NCI-H1105 (cell line): ENCODE data around the gene EPO.
A peak's percentile ranks its signal among the peaks of the same experiment; 100 is the strongest.
"Not testable (repeated sequence)": the region's sequence is repeated elsewhere in the genome, so short reads cannot be mapped to it uniquely, and the experiment has no call there.

Experiments
- DNase-seq: peaks from one replicate; lab custom pipeline; 2025; lab: John Stamatoyannopoulos, UW

The EPO gene

DNA sequence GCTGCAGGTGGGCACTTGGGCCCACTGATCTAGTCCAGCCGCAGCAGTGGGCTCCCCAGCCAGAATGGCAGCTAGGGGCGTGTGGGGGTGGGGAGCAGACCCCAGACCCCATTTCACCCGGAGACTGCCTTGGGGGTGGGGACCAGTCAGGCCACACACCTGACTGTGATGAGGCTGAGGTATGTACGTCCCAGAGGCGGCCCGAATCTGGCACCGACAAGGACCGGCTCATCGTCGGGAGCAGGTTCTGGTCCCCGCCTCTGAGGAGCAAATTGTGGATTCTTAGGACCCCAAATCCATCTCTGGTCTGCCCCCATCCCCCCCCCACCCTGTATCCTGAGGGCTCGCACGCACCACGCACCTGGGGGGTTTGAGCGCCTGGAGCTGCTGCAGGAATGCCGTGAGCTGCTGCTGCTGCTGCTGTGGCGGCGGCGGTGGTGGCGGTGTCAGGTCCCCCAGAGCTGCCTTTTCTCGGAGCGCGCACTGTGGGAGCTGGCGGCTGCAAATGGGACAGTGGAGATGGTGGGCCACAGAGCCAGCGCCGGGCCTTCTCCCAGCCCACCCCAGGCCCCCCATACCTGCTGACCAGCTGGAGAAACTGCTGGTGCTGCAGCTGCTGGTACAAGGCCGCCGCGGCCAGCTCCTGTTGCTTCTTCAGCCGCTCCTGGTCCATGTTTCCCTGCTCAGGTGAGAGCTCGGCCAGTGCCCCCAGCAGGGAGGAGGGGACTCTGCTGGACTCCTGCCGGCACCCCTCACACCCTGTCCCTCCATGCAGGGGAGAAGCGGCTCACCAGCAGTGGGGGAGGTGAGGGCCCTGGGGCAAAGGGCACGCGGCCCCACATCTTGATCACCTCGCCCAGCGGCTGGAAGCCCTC is 36.4 kb upstream of the EPO start:
- DNase-seq = no peak

DNA sequence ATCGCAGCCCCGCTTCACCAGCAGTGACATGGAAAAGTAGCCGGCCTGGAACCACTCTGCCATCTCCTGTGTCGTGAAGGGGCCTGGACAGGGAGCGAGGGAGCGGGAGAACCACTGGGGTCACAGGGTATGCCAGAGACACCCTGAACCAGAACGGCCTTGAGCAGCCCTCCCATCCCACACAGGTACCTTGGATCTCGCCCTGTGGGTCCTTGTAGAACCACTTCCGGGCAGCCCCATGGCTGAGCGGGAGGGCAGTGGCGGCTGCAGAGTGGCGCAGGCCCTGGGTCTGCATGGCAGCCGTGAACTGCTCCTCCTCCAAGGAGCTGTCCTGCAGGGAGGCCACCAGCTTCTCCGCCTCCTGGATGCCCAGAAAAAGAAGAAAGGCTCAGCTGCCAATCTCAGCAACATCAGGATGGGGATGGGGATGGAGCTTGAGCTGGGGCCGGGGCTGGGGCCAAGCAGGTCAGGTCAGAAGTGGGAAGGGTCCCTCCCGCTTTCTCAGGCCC is 35.7 kb upstream of the EPO start:
- no peak for DNase-seq

DNA sequence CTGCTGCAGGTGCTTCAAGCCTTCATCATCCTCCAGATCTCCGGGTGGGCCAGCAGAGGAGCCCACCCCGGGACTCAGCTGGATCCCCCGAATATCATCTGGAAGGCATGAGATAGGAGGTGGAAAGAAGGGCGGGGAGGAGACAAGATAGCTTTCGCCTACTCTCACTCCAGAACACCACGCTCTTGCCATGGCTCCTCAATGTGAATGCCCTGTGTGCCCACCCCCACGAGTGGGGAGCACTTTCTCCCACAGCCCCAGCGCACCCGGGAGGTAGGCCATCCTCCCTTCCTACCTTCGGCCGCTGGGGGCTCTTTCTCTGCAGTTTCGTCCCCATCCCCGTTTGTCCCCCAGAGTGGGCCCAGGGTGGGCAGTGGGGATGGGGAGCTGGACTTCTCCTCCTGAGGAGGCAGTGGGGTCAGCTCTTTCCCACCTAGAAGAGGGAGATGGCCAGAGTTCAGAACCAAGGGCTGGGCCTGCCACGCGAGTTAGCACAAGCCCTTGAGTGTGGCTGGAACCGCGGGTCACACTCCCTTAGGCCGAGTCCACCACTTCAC is 35.1 kb upstream of the EPO start:
- no peak for DNase-seq

DNA sequence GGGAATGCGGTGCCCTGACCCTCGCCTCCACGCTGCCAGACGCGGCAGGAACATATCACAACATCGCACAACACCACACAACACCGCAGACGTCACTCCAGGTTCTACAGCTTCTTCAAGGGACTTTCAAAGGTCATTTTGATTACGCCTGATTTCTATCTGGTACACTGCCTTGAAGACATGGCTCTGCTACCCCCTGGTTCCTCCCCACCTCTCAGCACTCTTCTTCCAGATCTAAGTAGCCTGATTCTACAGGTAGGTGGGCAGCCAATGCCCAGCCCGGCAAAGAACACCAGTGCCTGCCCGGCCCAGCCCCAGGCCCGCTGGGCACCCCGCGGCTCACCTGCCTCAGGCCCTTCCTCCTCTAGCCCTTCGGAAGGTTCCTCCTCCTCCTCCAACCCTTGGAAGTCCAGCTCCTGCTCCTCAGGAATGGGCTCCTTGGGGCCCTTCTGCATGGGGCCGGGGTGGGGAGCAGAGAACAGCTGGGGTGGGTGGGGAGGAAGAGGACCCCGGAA is 34.6 kb upstream of the EPO start:
- no peak for DNase-seq

DNA sequence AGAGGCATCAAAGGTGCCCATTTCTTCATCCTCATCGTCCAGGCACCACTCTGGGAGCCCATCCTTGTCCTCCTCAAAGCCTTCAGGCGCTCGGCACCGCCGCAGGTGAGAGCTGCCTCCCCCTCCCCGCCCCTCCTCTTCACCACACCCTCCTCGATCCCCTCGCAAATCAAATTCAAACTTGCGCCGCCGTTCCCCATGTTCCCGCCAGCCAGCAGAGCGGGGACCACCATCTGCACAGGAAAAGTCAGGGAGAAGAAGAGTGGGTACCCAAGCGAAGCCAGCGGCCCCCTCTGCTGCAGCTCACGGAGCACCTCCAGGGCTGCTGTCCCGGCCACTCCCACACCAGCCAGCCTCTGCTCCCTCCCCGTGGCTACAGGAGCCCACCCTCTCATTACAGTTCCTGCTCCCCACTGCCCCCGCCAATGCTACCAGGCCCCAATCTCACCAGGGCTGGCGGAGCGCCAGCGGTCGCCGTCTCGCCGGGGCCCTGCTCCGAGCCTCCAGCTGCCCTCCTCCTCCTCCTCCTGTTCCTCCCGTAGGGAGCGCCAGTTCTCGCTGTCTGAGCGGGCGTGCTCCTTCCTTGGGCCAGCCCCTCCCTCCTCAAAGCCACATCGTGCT is 34.0 kb upstream of the EPO start:
- DNase-seq = no peak

DNA sequence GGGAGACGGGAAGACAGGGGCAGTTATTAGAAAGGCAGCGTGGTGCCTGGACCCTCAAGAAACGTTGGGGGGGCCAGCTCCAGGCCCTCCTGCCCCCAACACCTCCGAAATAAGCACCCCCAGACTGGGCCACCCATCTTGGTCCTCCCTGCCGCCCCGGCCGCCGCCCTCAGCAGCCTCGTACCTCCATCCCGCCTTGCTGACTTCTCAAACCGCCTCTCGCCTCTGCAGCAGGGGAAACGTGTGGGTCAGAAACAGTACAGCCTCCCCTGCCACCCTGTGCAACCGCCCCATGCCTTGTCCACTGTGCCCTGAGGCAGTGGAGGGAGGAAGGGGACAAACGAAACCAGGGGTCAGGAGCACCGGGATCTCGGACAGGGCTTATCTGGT is 33.5 kb upstream of the EPO start:
- DNase-seq = no peak

DNA sequence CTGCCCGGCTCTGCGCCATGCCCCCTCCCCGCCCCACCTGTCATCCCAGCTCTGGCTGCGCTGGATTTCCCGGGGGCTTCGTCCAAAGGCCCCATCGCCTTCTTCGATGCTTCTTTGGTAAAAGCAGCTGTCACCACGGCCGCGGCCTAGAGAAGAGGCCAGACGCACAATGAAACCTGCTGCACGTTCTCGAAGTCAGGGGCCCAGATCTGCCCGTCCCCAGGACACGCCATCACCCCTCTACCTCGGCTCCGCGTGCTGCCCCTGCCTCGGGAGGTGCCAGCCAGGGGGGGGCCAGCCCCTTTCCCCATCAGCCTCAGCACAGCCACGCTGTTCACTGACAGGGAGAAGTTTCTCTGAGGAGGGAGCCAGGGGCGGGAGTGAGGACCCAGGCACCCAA is 33.0 kb upstream of the EPO start:
- DNase-seq = no peak

DNA sequence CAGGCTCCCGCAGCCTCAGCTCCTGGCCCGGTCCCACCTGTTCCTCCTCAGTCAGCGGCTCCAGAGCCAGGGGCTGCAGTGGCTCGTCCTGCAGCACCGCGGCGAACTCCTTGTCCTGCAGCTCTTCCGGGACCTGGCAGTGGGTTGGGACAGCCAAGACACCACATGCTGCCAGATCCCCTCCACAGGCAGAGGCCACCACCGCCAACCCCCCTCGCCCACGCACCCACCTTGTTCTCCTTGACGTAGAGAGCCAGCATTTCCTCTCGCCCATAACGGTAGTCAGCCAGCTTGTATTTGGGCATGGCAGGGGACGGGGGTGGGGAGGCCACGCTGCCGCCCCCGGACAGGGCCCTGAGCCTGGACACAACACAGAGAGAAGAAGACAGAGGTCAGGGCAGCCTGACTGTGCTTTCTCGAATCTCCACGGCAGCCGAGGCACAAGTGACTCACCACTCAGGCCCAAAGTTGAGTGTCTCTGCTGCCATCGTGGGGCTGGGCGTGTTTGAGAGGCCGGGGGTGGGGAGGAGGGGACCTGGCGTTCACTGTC is 32.4 kb upstream of the EPO start:
- DNase-seq = no peak

DNA sequence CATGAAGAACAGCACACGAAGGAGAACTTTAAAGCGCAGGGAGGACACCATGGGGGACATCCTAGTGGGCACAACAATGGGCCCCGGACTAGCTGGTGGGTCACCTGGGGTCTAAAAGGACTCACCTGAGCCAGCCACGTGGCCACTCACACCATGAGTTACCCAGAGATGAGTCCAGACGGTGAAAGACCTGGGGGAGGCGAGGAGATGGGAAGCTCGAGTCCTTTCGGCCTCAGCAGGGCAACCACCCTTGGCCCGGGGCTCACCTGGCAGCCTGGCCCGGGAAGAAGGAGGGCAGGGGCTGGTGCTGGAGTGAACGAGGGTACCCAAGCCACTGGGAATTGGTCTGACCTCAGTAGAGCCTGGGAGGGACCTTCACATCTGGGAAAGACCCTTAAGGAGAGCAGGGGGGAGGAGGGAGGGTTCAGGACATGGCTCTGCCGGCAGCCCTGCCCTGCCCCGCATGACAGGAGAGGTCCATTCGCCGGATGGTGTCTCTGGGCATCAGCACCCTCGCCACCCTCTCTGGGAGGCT is 31.9 kb upstream of the EPO start:
- DNase-seq = no peak

DNA sequence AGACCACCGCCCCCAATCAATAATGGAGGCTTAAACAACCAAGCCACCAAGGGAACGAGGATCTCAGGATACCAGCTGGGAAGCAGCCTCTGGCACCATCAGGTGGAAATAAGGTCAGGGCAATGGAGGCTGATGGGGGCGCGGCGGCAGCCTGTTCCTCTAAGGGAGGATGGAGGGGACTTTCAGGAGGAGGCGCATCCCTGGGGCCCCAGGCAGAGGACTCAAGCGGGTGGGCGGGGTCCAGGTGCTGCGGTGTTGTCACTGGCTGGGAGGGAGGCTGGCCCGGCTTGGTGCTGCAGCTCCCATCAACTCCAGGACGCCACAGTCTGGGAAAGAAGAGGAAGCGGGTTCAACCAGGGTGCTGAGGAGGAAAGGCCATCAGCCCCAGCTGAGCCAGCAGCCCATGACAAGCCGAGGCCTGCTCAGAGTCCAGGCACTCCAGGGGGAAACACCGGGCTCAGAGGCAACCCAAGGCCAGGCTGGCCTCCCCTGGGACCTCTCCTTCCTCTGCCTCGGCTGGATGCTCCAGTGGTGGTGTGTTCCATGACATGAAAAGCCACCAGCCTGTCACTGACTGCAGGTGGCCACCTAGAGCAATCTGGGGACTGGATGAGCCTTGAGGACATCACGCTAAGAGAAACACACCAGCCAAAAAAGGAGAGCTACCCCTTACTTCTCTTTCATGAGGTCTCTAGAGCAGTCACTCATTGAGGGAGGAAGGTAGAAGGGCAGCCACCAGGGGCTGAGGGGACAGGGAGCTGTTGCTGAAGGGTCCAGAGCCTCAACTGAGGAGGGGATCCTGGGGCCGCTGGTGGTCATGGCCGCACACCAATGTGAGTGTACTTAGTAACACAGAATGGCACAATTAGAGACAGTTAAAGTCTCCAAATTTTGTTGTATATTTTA is 30.8 kb upstream of the EPO start:
- DNase-seq = no peak

DNA sequence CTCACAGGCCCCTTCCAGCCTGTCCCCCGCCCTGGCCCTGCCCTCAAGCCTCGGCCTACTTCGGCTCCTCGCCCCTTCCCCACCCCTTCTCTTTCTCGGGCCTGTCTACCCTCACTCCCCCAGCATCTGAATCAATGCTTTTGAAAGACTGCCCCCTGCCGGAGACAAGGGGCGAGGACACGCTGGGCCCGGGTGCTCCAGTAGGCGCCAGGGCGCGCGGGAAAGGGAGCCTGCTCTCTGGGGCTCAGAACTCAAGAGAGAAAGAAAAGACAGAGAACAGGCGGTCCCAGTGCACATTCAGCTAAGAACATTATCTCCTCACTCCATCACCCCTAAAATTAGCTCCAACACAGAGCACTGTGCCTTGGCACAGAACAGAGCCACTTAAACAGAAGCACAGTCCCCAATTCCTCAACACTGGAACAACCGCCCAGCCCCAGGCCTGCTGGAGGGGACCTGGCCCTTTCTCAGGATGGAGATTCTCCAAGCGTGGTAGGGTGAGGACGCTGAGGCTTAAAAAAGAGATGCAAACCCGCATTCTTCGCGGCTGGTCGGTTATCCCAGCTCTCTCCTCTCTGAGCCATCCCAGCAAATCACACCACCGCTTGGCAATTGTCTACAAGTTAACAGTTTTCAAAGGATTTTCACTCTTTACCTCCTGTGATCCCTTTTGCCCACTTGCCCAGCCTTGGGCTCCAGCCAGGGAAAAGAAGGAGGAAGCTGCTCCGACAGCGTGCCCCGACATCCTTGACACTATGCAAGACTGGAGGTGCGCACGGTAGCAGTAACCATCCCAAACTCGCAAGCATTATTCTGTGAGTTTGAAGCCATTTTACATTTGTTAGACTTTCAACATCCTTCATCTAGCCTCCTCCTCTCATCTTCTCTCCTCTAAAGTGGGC is 28.3 kb upstream of the EPO start:
- peak; percentile 68 for DNase-seq

DNA sequence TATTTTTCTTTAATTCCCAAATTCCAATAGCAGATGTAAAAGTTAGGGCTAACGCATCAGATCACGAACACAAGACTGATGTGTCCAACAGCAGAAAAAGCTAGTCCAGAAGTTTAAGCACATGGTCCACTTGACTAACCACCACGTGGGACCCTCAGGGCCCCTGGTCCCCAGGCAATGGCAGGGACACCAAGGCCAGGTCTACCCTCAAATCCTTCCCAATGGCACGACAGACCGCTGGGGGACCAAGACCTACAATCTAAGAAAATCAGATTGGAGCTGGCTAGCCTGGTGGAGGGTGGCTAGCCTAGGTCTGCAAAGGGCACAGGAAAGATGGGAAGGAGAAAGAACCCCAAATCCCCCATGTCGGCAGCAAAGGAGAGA is 27.7 kb upstream of the EPO start:
- no peak for DNase-seq

DNA sequence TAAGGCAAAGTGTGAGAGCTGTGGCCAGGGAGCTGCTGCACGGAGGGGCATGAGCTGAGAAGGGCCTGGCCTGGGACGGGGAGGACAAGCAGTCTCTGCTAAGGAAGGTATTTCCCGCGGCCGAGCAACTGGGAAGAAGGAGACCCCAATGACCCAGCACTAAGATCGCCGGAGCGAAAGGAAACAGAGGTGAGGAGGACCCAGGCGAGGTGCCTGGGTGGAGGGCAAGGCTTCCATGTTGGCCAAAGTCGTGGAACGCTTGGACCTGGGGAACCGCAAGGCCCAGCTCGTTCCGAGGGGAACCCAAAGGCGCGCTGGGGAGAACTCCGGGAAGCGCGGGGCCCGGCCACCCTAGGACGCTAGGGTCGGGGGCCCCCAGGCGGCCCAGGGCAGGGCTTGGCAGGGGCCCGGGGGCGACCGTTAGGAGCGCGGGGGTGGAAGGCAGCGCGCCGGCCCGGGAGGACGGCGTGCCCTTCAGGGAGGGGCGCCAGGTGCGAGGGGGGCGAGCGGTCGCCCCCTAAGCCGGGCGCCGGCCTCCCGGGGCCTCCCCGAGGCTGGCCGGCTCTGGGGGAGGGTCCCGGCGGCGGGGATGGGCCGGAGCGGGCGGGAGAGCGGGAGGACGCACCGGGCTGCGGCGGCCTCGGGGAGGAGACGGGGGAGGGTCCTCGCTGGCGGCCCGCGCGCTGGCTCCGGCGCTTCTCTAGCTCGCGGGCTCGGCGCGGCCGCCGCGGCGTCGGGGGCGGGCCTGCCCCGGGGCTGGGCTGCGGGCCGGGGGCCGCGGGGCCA is 26.8 kb upstream of the EPO start:
- DNase-seq = no peak

DNA sequence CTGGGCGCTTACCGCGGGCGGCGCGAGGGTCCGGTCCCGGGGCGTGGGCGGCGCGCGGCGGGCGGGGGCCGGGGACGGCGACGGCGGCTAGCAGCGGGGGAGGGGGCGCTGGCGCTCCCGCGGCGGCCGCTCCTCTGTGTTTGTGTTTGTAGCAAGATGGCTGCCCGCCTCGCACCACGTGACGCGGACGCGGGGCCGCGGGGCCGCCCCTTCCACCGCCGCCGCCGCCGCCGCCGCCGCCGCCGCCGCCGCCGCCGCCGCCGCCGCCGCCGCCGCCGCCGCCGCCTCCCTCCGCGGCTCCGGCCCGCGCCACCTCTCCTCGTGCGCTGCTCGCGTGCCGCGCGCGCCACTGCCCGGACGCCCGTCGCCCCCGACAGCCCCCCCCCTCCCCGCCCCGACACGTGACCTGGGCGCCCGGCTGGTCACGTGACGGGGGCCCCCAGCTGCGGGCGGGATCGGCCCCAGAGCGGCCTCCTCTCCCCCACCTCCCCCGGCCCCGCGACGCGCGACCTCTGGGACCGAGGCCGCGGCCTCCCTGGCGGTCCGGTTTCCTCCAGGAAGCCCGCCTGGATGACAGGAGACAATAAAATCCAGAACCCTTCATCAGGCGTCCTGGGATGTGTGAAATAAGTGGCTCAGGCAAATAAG is 26.0 kb upstream of the EPO start, which contains the start of gene GIGYF1:
Gene GIGYF1 (minus strand): TSS at position 153 of the 648 bp plus-strand sequence. CDS start 6,012 bp downstream, outside the sequence.
- peak; percentile 72 for DNase-seq

DNA sequence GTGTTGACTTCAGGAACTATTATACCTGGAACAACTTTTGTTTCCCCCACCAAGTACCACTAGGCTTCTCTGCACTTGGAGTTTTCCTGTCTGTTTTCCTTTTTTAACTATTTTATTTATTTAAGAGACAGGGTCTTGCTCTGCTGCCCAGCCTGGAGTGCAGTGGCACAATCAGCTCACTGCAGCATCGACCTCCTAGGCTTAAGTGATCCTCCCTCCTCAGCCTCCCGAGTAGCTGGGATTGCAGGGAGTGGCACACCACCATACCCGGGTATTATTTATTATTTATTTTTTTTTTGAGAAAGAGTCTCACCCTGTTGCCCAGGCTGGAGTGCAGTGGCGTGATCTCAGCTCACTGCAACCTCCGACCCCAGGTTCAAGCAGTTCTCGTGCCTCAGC is 24.1 kb upstream of the EPO start:
- DNase-seq = no peak

DNA sequence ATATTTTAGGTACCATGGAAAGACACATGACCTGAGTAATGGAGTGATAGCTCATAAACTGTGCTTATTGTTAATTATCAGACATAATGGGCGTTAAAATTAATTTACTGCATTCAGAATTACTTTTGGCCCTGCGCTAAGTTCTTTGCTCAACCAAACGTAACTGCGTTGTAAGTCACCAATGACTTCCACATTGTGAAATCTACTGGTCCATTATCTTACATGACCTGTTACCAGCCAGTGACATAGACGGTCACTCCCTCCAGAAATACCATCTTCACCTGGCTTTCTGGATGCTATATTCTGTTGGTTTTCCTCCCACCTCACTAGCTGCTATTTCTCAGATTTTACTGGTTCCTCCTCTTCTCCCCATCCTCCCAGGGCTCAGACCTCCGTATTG is 21.2 kb upstream of the EPO start:
- no peak for DNase-seq

DNA sequence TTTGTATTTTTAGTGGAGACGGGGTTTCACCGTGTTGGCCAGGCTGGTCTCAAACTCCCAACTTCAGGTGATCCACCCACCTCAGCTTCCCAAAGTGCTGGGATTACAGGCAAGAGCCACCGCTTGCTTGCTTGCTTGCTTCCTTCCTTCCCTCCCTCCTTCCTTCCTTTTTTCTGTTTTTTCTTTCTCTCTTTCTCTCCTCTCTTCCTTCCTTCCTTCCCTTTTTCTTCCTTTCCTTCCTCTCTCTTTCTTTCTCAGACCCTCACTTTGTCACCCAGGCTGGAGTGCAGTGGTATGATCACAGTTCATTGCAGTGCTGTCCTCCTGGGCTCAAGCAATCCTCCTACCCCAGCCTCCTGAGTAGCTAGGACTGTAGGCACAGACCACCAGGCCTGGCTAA is 19.2 kb upstream of the EPO start:
- DNase-seq = not testable (repeated sequence)

DNA sequence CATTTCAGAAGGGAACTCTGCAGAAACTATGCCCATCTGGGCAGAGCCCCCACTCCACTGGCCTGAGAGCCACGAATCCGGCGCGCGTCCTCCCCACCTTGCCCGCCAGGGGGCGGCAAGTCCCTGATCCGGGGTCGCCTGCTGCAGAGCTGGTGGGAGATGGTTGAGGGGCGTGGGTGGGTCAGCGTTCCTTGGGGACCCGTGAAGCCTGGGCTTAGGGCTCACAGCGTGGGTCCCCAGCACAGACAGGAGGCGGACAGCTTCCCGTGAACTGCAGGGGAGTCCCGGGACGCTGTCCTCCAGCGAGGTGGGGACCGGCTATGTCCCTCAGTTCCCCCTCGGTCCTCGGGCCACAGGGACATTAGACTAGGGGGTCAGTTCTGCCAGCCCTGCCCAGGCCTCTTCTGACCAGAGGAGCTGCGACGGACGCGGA is 14.9 kb upstream of the EPO start:
- DNase-seq = peak; percentile 56
